Measurements from ENCODE around the gene SLC6A1. TPM values are rescaled to one million over a fixed set of nuclear protein-coding genes. Genes with fewer than 3 reads are reported as not detected.
"Not testable (repeated sequence)": the region's sequence is repeated elsewhere in the genome, so short reads cannot be mapped to it uniquely, and the experiment has no call there.

SLC6A1 gene
- total RNA-seq, 1 donor from 2014 or later = not detected

DNA sequence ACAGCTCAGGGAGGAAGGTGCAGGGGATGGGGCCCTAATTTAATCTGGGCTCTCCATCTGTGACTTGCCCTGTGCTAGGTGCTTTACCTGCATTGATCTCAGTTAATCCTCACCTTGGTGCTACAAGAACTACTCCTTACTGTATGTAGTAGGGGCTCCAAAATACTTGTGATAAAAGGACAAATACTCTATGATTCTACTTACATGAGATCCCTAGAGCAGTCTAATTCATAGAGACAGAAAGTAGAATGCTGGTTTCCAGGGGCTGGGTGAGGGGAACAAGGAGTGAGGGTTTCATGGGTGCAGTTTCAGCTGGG, 67.2 kb downstream of the SLC6A1 start:
- H3K27ac Mint-ChIP-seq = no peak overlapping the region

DNA sequence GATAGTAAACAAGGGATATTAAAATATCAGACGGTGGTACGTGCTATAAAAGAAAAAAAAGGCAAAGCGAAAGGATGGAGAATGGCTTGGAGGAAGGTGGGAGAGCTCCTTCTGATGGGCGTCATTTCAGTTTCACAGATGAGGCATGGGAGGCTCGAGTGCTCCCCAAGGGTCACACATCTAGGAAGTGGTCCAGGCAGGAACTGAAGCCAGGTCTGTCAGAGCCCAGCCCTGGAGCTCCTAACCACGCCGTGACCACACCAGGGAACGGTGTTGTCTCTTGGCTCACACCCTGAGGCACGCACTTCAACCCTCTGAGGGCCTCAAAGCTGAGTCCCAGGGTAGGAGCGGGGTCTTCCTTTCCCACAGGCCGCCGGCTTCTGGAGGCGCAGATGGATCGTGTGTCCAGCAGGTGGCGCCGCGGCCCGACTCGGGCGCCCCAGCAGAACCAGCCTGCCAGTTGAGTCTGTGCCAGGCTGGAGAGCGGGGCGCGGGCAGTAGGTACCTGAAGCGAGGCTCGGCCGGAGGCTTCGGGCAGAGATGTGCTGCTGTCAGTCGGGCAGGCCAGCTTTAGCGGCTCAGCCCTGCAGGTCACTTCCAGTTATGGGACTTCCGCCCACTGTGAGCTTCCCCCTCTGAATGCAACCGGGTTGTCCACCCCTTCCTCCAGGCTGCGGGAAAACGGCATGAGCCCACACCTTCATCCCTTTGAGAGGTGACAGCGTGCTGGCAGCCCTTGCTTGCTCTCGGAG, 68.1 kb downstream of the SLC6A1 start:
- peak; percentile 93 for TF ChIP-seq CTCF (IDR thresholded peaks at IDR 0.05; ENCODE audit: unreplicated experiment)
- Mint-ChIP-seq H3K4me3 (ENCODE audit: low read depth) (peak overlapping the region; percentile 62), H3K27me3 (peaks cover 32% of the 10 kb centered on the region), H3K27ac (no peak overlapping the region), H3K4me1 (ENCODE audit: low read depth) (no peaks in the 10 kb centered on the region), H3K36me3 (ENCODE audit: insufficient read depth) (no peaks in the 10 kb centered on the region), H3K9me3 (ENCODE audit: low read depth) (peaks cover 15% of the 10 kb centered on the region)
- DNase-seq (ENCODE audit: low spot score, unreplicated experiment) = peak; percentile 67

More for the DNA sequence above, 67.2 kb downstream of the SLC6A1 start:
- Mint-ChIP-seq H3K9me3 (ENCODE audit: low read depth) (peaks cover 9% of the 10 kb centered on the region), H3K27me3 (peaks cover 32% of the 10 kb centered on the region), H3K36me3 (ENCODE audit: insufficient read depth) (no peaks in the 10 kb centered on the region), H3K4me1 (ENCODE audit: low read depth) (no peaks in the 10 kb centered on the region), H3K4me3 (ENCODE audit: low read depth) (no peak overlapping the region)
- TF ChIP-seq CTCF (IDR thresholded peaks at IDR 0.05; ENCODE audit: unreplicated experiment) = peak; percentile 4
- no peak for DNase-seq (ENCODE audit: low spot score, unreplicated experiment)

DNA sequence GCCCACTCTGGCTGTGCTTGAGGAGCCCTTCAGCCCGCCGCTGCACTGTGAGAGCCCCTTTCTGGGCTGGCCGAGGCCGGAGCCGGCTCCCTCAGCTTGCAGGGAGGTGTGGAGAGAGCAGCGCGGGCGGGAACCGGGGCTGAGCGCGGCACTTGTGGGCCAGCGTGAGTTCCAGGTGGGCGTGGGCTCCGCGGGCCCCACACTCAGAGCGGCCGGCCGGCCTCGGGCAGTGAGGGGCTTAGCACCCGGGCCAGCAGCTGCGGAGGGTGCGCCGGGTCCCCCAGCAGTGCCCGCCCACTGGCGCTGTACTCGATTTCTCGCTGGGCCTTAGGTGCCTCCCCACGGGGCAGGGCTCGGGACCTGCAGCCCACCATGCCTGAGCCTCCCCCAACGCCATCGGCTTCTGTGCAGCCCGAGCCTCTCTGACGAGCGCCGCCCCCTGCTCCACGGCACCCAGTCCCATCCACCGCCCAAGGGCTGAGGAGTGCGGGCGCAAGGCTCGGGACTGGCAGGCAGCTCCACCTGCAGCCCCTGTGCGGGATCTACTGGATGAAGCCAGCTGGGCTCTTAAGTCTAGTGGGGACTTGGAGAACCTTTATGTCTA, 68.8 kb downstream of the SLC6A1 start:
- H3K36me3 Mint-ChIP-seq (ENCODE audit: insufficient read depth); H3K4me1 Mint-ChIP-seq (ENCODE audit: low read depth); H3K27ac Mint-ChIP-seq; DNase-seq (ENCODE audit: low spot score, unreplicated experiment): not testable (repeated sequence)
- peak overlapping the region; percentile 62 for H3K4me3 Mint-ChIP-seq (ENCODE audit: low read depth)
- H3K9me3 Mint-ChIP-seq (ENCODE audit: low read depth) = peaks cover 15% of the 10 kb centered on the region
- H3K27me3 Mint-ChIP-seq = peaks cover 27% of the 10 kb centered on the region
- peak; percentile 16 for TF ChIP-seq CTCF (IDR thresholded peaks at IDR 0.05; ENCODE audit: unreplicated experiment)

DNA sequence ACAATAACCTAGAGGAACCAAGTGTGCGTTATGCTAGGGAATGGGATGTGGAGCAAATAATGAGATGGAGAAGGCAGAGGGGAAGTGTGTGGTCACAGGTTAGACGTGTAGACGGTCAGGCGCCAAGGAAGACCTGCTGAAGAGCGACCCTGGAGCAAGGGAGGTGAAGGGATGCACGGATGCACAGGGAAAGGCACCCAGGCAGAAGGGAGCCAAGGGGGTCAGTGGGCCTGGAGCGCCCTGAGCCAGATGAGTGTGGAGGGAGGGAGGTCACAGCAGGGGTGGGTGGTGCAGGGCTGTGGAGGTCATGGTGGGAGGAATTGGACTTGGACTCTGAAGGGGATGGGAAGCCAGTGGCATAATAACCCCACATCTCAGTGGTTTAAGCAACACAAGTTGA, 70.2 kb downstream of the SLC6A1 start:
- DNase-seq (ENCODE audit: low spot score, unreplicated experiment) = no peak
- peaks cover 19% of the 10 kb centered on the region for H3K27me3 Mint-ChIP-seq
- H3K4me1 Mint-ChIP-seq (ENCODE audit: low read depth) = no peaks in the 10 kb centered on the region
- no peak for TF ChIP-seq CTCF (IDR thresholded peaks at IDR 0.05; ENCODE audit: unreplicated experiment)
- peaks cover 15% of the 10 kb centered on the region for H3K9me3 Mint-ChIP-seq (ENCODE audit: low read depth)
- H3K4me3 Mint-ChIP-seq (ENCODE audit: low read depth) = no peak overlapping the region
- H3K27ac Mint-ChIP-seq = no peak overlapping the region
- no peaks in the 10 kb centered on the region for H3K36me3 Mint-ChIP-seq (ENCODE audit: insufficient read depth)

GRCh38 chr3:11071096-11071755, 78.7 kb downstream of the SLC6A1 start:
- Mint-ChIP-seq H3K27me3 (peaks cover 7% of the 10 kb centered on the region), H3K4me1 (ENCODE audit: low read depth) (no peaks in the 10 kb centered on the region), H3K27ac (no peak overlapping the region), H3K36me3 (ENCODE audit: insufficient read depth) (no peaks in the 10 kb centered on the region), H3K9me3 (ENCODE audit: low read depth) (peaks cover 6% of the 10 kb centered on the region), H3K4me3 (ENCODE audit: low read depth) (no peak overlapping the region)
- no peak for DNase-seq (ENCODE audit: low spot score, unreplicated experiment)
- TF ChIP-seq CTCF (IDR thresholded peaks at IDR 0.05; ENCODE audit: unreplicated experiment) = no peak

Data from progenitor cell of endocrine pancreas (in vitro differentiated cells).